ENCODE measurements around the gene CLDN24.

CLDN24 gene

DNA sequence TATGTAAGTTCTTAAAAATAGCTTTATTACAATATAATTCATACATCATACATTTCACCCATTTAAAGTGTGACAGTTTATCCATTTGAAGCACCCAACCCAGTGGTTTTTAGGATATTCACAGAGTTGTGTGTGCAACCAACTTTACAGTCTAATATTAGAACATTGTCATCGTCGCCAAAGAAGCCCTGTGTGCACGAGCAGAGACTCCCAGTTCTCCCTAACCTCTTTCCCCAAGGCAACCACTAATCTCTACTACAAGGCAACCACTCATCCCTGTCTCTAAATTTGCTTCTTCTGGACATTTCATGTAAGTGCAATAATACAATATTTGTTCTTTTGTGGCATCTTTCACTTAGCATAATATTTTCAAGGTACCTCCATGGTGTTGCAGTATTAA, 49.8 kb downstream of the CLDN24 start:
- no peak for DNase-seq
